OCI-LY7 (cell line): ENCODE data around the gene SOCS6.

Source experiments
- EZH2phosphoT487 ChIP-seq: fragments of 200-600 bp; sonication (generic); IDR thresholded peaks from 2 replicates; pipeline ENCODE4 v1.6.1; 2018; ENCODE audit warnings: low read depth, borderline replicate concordance, mild to moderate bottlenecking, mixed run types, antibody characterized with exemption, low read length, moderate library complexity, mixed read lengths
- TF ChIP-seq, protein P1 (sequence below): fragments of 200-600 bp; sonication (generic); conservative IDR thresholded peaks from 2 replicates; pipeline ENCODE4 v1.5.1; 2014; ENCODE audit warnings: mild to moderate bottlenecking, antibody characterized with exemption, low read length, moderate library complexity, mixed read lengths

DNA sequence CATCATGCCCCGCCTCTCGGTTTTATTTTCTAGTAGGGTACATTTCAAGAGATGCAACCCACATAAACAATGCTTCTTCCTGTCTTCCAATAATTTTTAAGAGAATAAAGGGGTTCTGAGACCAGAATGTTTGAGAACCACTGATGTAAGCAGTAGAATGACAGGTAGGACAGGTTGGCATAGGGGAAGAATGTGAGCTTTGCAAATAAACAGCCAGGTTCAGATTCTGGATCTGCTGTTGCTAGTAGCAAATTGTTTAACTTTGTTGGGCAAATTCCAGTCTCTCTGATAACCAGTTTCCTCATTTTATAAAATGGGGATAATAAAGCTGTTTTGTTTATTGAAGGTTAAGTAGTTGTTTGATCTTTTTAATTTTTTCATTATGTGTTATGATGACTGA, 32.8 kb downstream of the SOCS6 start:
- TF ChIP-seq, protein P1, sequence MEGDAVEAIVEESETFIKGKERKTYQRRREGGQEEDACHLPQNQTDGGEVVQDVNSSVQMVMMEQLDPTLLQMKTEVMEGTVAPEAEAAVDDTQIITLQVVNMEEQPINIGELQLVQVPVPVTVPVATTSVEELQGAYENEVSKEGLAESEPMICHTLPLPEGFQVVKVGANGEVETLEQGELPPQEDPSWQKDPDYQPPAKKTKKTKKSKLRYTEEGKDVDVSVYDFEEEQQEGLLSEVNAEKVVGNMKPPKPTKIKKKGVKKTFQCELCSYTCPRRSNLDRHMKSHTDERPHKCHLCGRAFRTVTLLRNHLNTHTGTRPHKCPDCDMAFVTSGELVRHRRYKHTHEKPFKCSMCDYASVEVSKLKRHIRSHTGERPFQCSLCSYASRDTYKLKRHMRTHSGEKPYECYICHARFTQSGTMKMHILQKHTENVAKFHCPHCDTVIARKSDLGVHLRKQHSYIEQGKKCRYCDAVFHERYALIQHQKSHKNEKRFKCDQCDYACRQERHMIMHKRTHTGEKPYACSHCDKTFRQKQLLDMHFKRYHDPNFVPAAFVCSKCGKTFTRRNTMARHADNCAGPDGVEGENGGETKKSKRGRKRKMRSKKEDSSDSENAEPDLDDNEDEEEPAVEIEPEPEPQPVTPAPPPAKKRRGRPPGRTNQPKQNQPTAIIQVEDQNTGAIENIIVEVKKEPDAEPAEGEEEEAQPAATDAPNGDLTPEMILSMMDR = no peak
- no peak for TF ChIP-seq EZH2phosphoT487
